ENCODE data around the gene ELOVL6.

DNA sequence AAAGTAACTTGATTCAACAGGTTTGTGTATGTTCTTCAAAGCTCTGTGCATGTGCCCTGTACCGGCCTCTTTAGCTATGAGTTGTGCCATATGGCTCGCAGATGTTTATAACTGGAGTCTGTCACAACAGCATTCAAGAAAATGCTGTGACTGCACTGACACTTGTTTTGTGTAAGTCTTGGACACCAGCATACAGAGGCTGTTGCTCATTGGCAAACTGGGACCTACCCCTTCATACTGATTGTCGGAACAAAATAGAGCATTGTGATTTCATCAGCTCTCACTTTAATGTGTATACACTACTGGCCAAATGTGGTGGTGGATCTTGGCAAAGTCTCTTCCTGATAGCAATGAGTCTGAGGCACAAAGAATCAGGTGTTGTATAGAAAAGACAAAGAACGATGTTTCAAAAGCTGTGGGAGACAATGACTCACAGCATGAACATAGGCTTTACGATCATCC is 151.8 kb downstream of the ELOVL6 start:
- no peak for TF ChIP-seq POLR2A (IDR thresholded peaks at IDR 0.05)
- TF ChIP-seq, protein P1, sequence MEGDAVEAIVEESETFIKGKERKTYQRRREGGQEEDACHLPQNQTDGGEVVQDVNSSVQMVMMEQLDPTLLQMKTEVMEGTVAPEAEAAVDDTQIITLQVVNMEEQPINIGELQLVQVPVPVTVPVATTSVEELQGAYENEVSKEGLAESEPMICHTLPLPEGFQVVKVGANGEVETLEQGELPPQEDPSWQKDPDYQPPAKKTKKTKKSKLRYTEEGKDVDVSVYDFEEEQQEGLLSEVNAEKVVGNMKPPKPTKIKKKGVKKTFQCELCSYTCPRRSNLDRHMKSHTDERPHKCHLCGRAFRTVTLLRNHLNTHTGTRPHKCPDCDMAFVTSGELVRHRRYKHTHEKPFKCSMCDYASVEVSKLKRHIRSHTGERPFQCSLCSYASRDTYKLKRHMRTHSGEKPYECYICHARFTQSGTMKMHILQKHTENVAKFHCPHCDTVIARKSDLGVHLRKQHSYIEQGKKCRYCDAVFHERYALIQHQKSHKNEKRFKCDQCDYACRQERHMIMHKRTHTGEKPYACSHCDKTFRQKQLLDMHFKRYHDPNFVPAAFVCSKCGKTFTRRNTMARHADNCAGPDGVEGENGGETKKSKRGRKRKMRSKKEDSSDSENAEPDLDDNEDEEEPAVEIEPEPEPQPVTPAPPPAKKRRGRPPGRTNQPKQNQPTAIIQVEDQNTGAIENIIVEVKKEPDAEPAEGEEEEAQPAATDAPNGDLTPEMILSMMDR (IDR thresholded peaks at IDR 0.05) = no peak
- no peak for TF ChIP-seq EP300 (IDR thresholded peaks at IDR 0.05; ENCODE audit: low read depth)

Measured in transverse colon (tissue), 3 donors.